CD14-positive monocyte (primary cell): ENCODE results near the gene SLC35B4. TPM values are rescaled to one million over a fixed set of nuclear protein-coding genes. Genes with fewer than 3 reads are reported as not detected.

ENCODE experiments used
- DNase-seq, 3 donors: peaks; one replicate each; pipeline ENCODE4 v3.0.0-alpha.2; 2011 to 2022
- H2AFZ ChIP-seq: 2 replicates; pipeline ENCODE4 v1.6.0; 2012; ENCODE audit warnings: mild to moderate bottlenecking, low read depth, low read length, inconsistent platforms; ENCODE audit not compliant: insufficient read depth, poor library complexity, severe bottlenecking
- H3K27ac ChIP-seq, 2 donors: 1 replicate in 1 of 2; 2 replicates in 1 of 2; pipeline ENCODE4 v1.5.1; 2012 to 2013; ENCODE audit warnings: low read length in 2 of 2, control low read depth in 1 of 2, inconsistent platforms in 1 of 2, low read depth in 1 of 2, mild to moderate bottlenecking in 1 of 2
- H3K27me3 ChIP-seq, 2 donors: one replicate each; pipeline versions ENCODE4 v1.6.0 to v1.6.1; 2011 to 2013; ENCODE audit warnings: low read length in 2 of 2; ENCODE audit not compliant: control insufficient read depth in 2 of 2, insufficient read depth in 2 of 2
- H3K36me3 ChIP-seq, 2 donors: replicated peaks in 1 of 2; 1 replicate in 1 of 2; 2 replicates in 1 of 2; pipeline versions ENCODE4 v1.5.1 to v1.6.1; 2012 to 2013; ENCODE audit warnings: low read length in 2 of 2, control low read depth in 1 of 2, inconsistent platforms in 1 of 2, mild to moderate bottlenecking in 1 of 2; ENCODE audit not compliant: insufficient read depth in 2 of 2, control insufficient read depth in 1 of 2
- H3K4me1 ChIP-seq, 2 donors: 1 replicate in 1 of 2; 2 replicates in 1 of 2; pipeline versions ENCODE4 v1.5.1 to v1.6.1; 2012 to 2013; ENCODE audit warnings: low read length in 2 of 2, control low read depth in 1 of 2, inconsistent platforms in 1 of 2, mild to moderate bottlenecking in 1 of 2, moderate library complexity in 1 of 2; ENCODE audit not compliant: insufficient read depth in 2 of 2, control insufficient read depth in 1 of 2
- H3K4me2 ChIP-seq: replicated peaks from 2 replicates; pipeline ENCODE3; 2012; ENCODE audit warnings: low read length, moderate library complexity, mild to moderate bottlenecking; ENCODE audit not compliant: poor library complexity, severe bottlenecking; ENCODE audit errors: extremely low read depth
- H3K4me3 ChIP-seq, 3 experiments: fragments of 200-600 bp in 1 of 3; sonication (generic) in 1 of 3; replicated peaks in 1 of 3; 1 replicate in 2 of 3; 2 replicates in 1 of 3; pipeline ENCODE4 v1.5.1; 2011 to 2013; ENCODE audit warnings: low read length in 3 of 3, mild to moderate bottlenecking in 3 of 3, control low read depth in 2 of 3, low read depth in 2 of 3, inconsistent platforms in 1 of 3, moderate library complexity in 1 of 3
- H3K79me2 ChIP-seq: 2 replicates; pipeline ENCODE4 v1.6.0; 2012; ENCODE audit warnings: mild to moderate bottlenecking, control low read depth, inconsistent platforms, low read length, moderate library complexity; ENCODE audit not compliant: insufficient read depth
- H3K9ac ChIP-seq: 2 replicates; pipeline ENCODE4 v1.6.0; 2017; ENCODE audit warnings: low read length, mild to moderate bottlenecking; ENCODE audit not compliant: insufficient read depth, poor library complexity, severe bottlenecking
- H3K9me3 ChIP-seq, 2 donors: replicated peaks in 1 of 2; 1 replicate in 1 of 2; 2 replicates in 1 of 2; pipeline versions ENCODE4 v1.5.1 to v1.6.1; 2012 to 2013; ENCODE audit warnings: low read length in 2 of 2, control low read depth in 1 of 2; ENCODE audit not compliant: control insufficient read depth in 1 of 2, insufficient read depth in 1 of 2
- H4K20me1 ChIP-seq: 2 replicates; pipeline ENCODE4 v1.6.0; 2012; ENCODE audit warnings: mild to moderate bottlenecking, low read length, control low read depth, moderate library complexity; ENCODE audit not compliant: insufficient read depth
- H3K27ac Mint-ChIP-seq, 7 donors: one replicate each; pipeline ENCODE4 v1.8.0; 2020; ENCODE audit warnings: mild to moderate bottlenecking in 7 of 7, mixed read lengths in 7 of 7, moderate library complexity in 6 of 7, inconsistent platforms in 2 of 7
- H3K27me3 Mint-ChIP-seq, 3 donors: one replicate each; pipeline ENCODE4 v1.8.0; 2021 to 2022; ENCODE audit warnings: low read depth in 3 of 3, mild to moderate bottlenecking in 3 of 3, mixed read lengths in 3 of 3, moderate library complexity in 3 of 3, inconsistent platforms in 1 of 3
- H3K36me3 Mint-ChIP-seq, 2 donors: one replicate each; pipeline ENCODE4 v1.8.0; 2020; ENCODE audit warnings: mixed read lengths in 2 of 2, inconsistent platforms in 1 of 2, mild to moderate bottlenecking in 1 of 2
- H3K4me1 Mint-ChIP-seq: one replicate; pipeline ENCODE4 v1.8.0; 2020; ENCODE audit warnings: mild to moderate bottlenecking, mixed read lengths
- H3K4me3 Mint-ChIP-seq, 2 donors: one replicate each; pipeline ENCODE4 v1.8.0; 2020; ENCODE audit warnings: mild to moderate bottlenecking in 2 of 2, mixed read lengths in 2 of 2, moderate library complexity in 1 of 2
- H3K9me3 Mint-ChIP-seq, 7 donors: one replicate each; pipeline ENCODE4 v1.8.0; 2020 to 2022; ENCODE audit warnings: mixed read lengths in 7 of 7, mild to moderate bottlenecking in 6 of 7, moderate library complexity in 6 of 7, inconsistent platforms in 2 of 7
- CTCF ChIP-seq: fragments of 200-600 bp; IDR thresholded peaks from one replicate; pipeline ENCODE4 v1.8.0; 2022; ENCODE audit warnings: antibody characterized with exemption, mild to moderate bottlenecking
- WGBS: methylation state at CpG from one replicate; pipeline ENCODE4 v1.1.5; 2013; ENCODE audit warnings: missing lambda C conversion rate; ENCODE audit not compliant: insufficient coverage; 5-methylcytosine and 5-hydroxymethylcytosine counted together
- intact Hi-C, 2 donors: fragments of 100-400 bp; cut with micrococcal nuclease; formaldehyde crosslinking; loops; one replicate each; pipeline versions ENCODE4 v1.15.0 to v1.15.1; 2023
- polyA plus RNA-seq, 3 donors: library from polyadenylated mRNA; depleted of rRNA in 1 of 3; unstranded in 2 of 3; stranded (reverse) in 1 of 3; fragments of 300-500 nt in 2 of 3; fragments of >200 nt in 1 of 3; fragmentation: Illumina TruSeq in 2 of 3; gene quantifications; 1 replicate in 2 of 3; 2 replicates in 1 of 3; pipeline ENCODE4 v1.2.3, GENCODE V29; 2012 to 2021

SLC35B4 gene
- polyA plus RNA-seq, 3 donors: 9.4 to 21.1 (median 12.7) TPM

GRCh38 chr7:134308548-134308947 is 8.2 kb downstream of the SLC35B4 start:
- Histone ChIP-seq H3K36me3 (peaks cover 5 to 23% of the 10 kb centered on the region in 2 donors), H4K20me1 (no peaks in the 10 kb centered on the region), H3K4me1 (peaks cover 23 to 32% of the 10 kb centered on the region in 2 donors), H2AFZ (no peak overlapping the region), H3K27ac (no peak overlapping the region), H3K4me2 (no peak overlapping the region), H3K9ac (no peak overlapping the region), H3K27me3 (no peaks in the 10 kb centered on the region), H3K4me3 (no peak overlapping the region), H3K9me3 (no peaks in the 10 kb centered on the region), H3K79me2 (no peaks in the 10 kb centered on the region)
- Mint-ChIP-seq H3K9me3 (no peaks in the 10 kb centered on the region), H3K36me3 (peaks cover 32 to 33% of the 10 kb centered on the region in 2 donors), H3K27ac (no peak overlapping the region), H3K4me1 (peaks cover 23% of the 10 kb centered on the region), H3K27me3 (peaks cover 0 to 2% (median 0%) of the 10 kb centered on the region in 3 donors), H3K4me3 (no peak overlapping the region)
- intact Hi-C loops: no loop called here
- DNase-seq: no peak
- WGBS: 89% methylated on average over 3 of the region's 4 CpGs
- TF ChIP-seq CTCF: no peak

GRCh38 chr7:134307320-134307719 is 9.4 kb downstream of the SLC35B4 start:
- Mint-ChIP-seq H3K27ac (no peak overlapping the region), H3K4me3 (no peak overlapping the region)

More at GRCh38 chr7:134307320-134307719, 9.4 kb downstream of the SLC35B4 start:
- Histone ChIP-seq H4K20me1 (no peaks in the 10 kb centered on the region), H3K36me3 (peaks cover 10 to 34% of the 10 kb centered on the region in 2 donors), H3K4me1 (peaks cover 23 to 32% of the 10 kb centered on the region in 2 donors), H3K27me3 (no peaks in the 10 kb centered on the region), H3K4me3 (no peak overlapping the region), H3K4me2 (peak overlapping the region; percentile 14), H3K79me2 (no peaks in the 10 kb centered on the region), H2AFZ (no peak overlapping the region), H3K9ac (no peak overlapping the region), H3K27ac (no peak overlapping the region), H3K9me3 (no peaks in the 10 kb centered on the region)
- WGBS: no CpG with 5 or more reads among the region's 1 CpG
- intact Hi-C loops: no loop called here
- Mint-ChIP-seq H3K4me1 (peaks cover 23% of the 10 kb centered on the region), H3K9me3 (no peaks in the 10 kb centered on the region), H3K27me3 (peaks cover 0 to 2% (median 0%) of the 10 kb centered on the region in 3 donors), H3K36me3 (peaks cover 39 to 41% of the 10 kb centered on the region in 2 donors)
- no peak for TF ChIP-seq CTCF
- peak in 2 of 3 donors; percentile 13 to 30 for DNase-seq
